AG10803 (cell line): ENCODE results near the gene NAALADL2.

Source experiments
- DNase-seq: peaks from one replicate; pipeline ENCODE4 v3.0.0; 2010; ENCODE audit warnings: low read depth
- H3K4me3 ChIP-seq: 2 replicates; pipeline ENCODE4 v1.5.1; 2011; ENCODE audit warnings: mild to moderate bottlenecking, low read length, control low read depth
- CTCF ChIP-seq: conservative IDR thresholded peaks from 2 replicates; pipeline ENCODE4 v1.5.1; 2011; ENCODE audit warnings: mild to moderate bottlenecking, low read length, control low read depth, inconsistent platforms

The NAALADL2 gene

GRCh38 chr3:175179055-175179454, 319.9 kb downstream of the NAALADL2 start:
- TF ChIP-seq CTCF: no peak
- H3K4me3 ChIP-seq: no peak overlapping the region
- DNase-seq: no peak

- H3K4me3 ChIP-seq: no peak overlapping the region
- TF ChIP-seq CTCF: no peak
- no peak for DNase-seq
Measured at GRCh38 chr3:175184392-175184791, 325.3 kb downstream of the NAALADL2 start.

- no peak for DNase-seq
- H3K4me3 ChIP-seq: no peak overlapping the region
- no peak for TF ChIP-seq CTCF
Measured at GRCh38 chr3:175185903-175186302, 326.8 kb downstream of the NAALADL2 start.

GRCh38 chr3:175186511-175186910, 327.4 kb downstream of the NAALADL2 start:
- no peak for TF ChIP-seq CTCF

GRCh38 chr3:175187586-175187985, 328.5 kb downstream of the NAALADL2 start:
- no peak overlapping the region for H3K4me3 ChIP-seq
- peak; percentile 29 for DNase-seq
- TF ChIP-seq CTCF: no peak

More at GRCh38 chr3:175186511-175186910, 327.4 kb downstream of the NAALADL2 start:
- no peak for DNase-seq
- H3K4me3 ChIP-seq: no peak overlapping the region

- no peak for DNase-seq
- no peak overlapping the region for H3K4me3 ChIP-seq
- no peak for TF ChIP-seq CTCF
Measured at GRCh38 chr3:175192536-175192935, 333.4 kb downstream of the NAALADL2 start.

- no peak for TF ChIP-seq CTCF
- H3K4me3 ChIP-seq: no peak overlapping the region
- DNase-seq: peak; percentile 37
Measured at GRCh38 chr3:175193815-175194518, 334.8 kb downstream of the NAALADL2 start.
